Calu3 (cell line): ENCODE data around the gene ADGRV1. TPM values are rescaled to one million over a fixed set of nuclear protein-coding genes. Genes with fewer than 3 reads are reported as not detected.
"Not testable (repeated sequence)": the region's sequence is repeated elsewhere in the genome, so short reads cannot be mapped to it uniquely, and the experiment has no call there.

Experiments
- BruUV-seq: library from RNA; stranded (reverse); fragments of 400-500 nt; replicated peaks from 2 replicates; lab custom pipeline; 2021; lab: Mats Ljungman, UMichigan
- CTCF ChIA-PET: fragments of 300-600 bp; sonication (Branson Sonifier 250); formaldehyde crosslinking; loops from one replicate; lab custom pipeline; 2022; ENCODE audit warnings: antibody characterized with exemption; lab: Charles Lee
- DNase-seq: peaks from one replicate; pipeline ENCODE4 v3.0.0; 2022
- H3K27ac Mint-ChIP-seq: one replicate; pipeline ENCODE4 v1.8.0; 2022; ENCODE audit warnings: mixed read lengths; ENCODE audit not compliant: unreplicated experiment
- H3K27me3 Mint-ChIP-seq: one replicate; pipeline ENCODE4 v1.8.0; 2022; ENCODE audit warnings: mixed read lengths; ENCODE audit not compliant: unreplicated experiment
- H3K36me3 Mint-ChIP-seq: one replicate; pipeline ENCODE4 v1.8.0; 2022; ENCODE audit warnings: mild to moderate bottlenecking, moderate library complexity, mixed read lengths; ENCODE audit not compliant: insufficient read depth, unreplicated experiment
- H3K4me1 Mint-ChIP-seq: one replicate; pipeline ENCODE4 v1.8.0; 2022; ENCODE audit warnings: mild to moderate bottlenecking, low read depth, mixed read lengths; ENCODE audit not compliant: unreplicated experiment
- H3K4me3 Mint-ChIP-seq: one replicate; pipeline ENCODE4 v1.8.0; 2022; ENCODE audit warnings: mild to moderate bottlenecking, low read depth, moderate library complexity, mixed read lengths; ENCODE audit not compliant: unreplicated experiment
- H3K9me3 Mint-ChIP-seq: one replicate; pipeline ENCODE4 v1.8.0; 2022; ENCODE audit warnings: low read depth, mixed read lengths; ENCODE audit not compliant: unreplicated experiment
- intact Hi-C: fragments of 100-400 bp; cut with micrococcal nuclease; formaldehyde crosslinking; loops from one replicate; pipeline ENCODE4 v1.10.0; 2022; ENCODE audit not compliant: unreplicated experiment
- total RNA-seq: library from RNA; stranded (reverse); gene quantifications from 2 replicates; pipeline ENCODE4 v1.2.3, GENCODE V29; 2022
- TF ChIP-seq, protein P1 (sequence below): fragments of 200-600 bp; IDR thresholded peaks from one replicate; pipeline ENCODE4 v1.8.0; 2022; ENCODE audit warnings: antibody characterized with exemption; ENCODE audit not compliant: unreplicated experiment

The ADGRV1 gene
- total RNA-seq, 1 experiment from 2014 or later = 1.8 TPM

DNA sequence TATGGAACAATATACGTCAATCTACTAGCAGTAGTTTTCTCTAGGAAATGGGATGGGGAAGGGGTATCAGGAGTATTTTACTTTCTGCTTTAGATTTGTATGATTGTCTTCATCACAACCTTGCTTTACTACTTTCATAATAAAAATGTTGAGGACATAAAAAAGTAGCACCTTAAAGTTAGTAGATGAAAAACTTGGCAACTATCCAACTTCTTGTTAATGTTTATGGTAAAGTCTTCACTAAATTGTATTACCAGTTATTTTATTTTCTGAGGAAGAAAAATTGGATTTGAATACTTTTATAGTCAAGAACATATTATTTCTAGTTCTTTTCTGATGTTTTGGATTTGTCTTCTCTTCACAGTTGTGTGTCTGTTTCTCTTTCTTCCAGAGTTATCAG, 452.4 kb downstream of the ADGRV1 start:
- H3K36me3 Mint-ChIP-seq = no peaks in the 10 kb centered on the region
- CTCF ChIA-PET = interaction anchor here (0.6 kb wide), 1 partner anchor 353 kb away, joined by 4 read pairs; no protein-coding TSS in a partner anchor
- no TSS peak for BruUV-seq
- peaks cover 8% of the 10 kb centered on the region for H3K9me3 Mint-ChIP-seq
- peaks cover 13% of the 10 kb centered on the region for H3K4me1 Mint-ChIP-seq
- intact Hi-C loops = no loop called here
- no peak overlapping the region for H3K4me3 Mint-ChIP-seq
- TF ChIP-seq, protein P1, sequence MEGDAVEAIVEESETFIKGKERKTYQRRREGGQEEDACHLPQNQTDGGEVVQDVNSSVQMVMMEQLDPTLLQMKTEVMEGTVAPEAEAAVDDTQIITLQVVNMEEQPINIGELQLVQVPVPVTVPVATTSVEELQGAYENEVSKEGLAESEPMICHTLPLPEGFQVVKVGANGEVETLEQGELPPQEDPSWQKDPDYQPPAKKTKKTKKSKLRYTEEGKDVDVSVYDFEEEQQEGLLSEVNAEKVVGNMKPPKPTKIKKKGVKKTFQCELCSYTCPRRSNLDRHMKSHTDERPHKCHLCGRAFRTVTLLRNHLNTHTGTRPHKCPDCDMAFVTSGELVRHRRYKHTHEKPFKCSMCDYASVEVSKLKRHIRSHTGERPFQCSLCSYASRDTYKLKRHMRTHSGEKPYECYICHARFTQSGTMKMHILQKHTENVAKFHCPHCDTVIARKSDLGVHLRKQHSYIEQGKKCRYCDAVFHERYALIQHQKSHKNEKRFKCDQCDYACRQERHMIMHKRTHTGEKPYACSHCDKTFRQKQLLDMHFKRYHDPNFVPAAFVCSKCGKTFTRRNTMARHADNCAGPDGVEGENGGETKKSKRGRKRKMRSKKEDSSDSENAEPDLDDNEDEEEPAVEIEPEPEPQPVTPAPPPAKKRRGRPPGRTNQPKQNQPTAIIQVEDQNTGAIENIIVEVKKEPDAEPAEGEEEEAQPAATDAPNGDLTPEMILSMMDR = no peak
- no peak overlapping the region for H3K27ac Mint-ChIP-seq
- no peak for DNase-seq
- H3K27me3 Mint-ChIP-seq = no peaks in the 10 kb centered on the region

DNA sequence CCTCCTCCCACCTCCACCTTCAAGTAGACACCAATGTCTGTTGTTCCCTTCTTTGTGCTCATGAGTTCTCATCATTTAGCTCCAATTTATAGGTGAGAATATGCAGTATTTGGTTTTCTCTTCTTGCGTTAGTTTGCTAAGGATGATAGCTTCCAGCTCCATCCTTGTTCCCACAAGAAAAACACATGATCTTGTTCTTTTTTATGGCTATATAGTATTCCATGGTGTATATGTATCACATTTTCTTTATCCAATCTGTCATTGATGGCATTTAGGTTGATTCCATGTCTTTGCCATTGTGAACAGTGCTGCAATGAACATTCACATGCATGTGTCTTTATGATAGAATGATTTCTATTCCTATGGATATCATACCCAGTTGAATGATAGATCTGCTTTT, 454.3 kb downstream of the ADGRV1 start:
- CTCF ChIA-PET, intact Hi-C loops, DNase-seq, H3K4me1 Mint-ChIP-seq, H3K9me3 Mint-ChIP-seq, H3K27ac Mint-ChIP-seq, H3K4me3 Mint-ChIP-seq, BruUV-seq, H3K36me3 Mint-ChIP-seq, H3K27me3 Mint-ChIP-seq: not testable (repeated sequence)

DNA sequence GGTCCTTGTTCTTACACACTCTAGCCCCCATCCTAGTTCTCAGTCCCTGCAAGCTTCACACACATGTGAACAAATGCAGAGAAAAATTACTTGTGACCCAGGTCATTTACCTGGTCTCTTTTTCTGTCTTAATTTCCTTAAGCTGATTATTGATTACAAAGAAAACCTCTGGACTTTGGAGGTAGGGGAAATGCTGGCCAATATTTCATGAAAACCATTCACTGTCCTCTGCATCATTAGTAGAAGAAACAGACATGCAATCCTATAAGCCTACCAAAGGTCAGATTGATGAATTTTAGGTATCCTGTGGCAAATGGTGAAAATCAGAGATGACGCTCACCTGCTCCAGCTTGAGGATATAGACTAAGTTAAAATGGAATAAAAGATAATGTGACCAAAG, 457.7 kb downstream of the ADGRV1 start:
- no peak overlapping the region for H3K4me3 Mint-ChIP-seq
- no peak for DNase-seq
- peaks cover 8% of the 10 kb centered on the region for H3K9me3 Mint-ChIP-seq
- BruUV-seq = no TSS peak
- H3K27ac Mint-ChIP-seq = no peak overlapping the region
- TF ChIP-seq, protein P1 = no peak
- H3K4me1 Mint-ChIP-seq = no peaks in the 10 kb centered on the region
- H3K27me3 Mint-ChIP-seq = no peaks in the 10 kb centered on the region
- intact Hi-C loops = no loop called here
- CTCF ChIA-PET = no interaction called here
- no peaks in the 10 kb centered on the region for H3K36me3 Mint-ChIP-seq

DNA sequence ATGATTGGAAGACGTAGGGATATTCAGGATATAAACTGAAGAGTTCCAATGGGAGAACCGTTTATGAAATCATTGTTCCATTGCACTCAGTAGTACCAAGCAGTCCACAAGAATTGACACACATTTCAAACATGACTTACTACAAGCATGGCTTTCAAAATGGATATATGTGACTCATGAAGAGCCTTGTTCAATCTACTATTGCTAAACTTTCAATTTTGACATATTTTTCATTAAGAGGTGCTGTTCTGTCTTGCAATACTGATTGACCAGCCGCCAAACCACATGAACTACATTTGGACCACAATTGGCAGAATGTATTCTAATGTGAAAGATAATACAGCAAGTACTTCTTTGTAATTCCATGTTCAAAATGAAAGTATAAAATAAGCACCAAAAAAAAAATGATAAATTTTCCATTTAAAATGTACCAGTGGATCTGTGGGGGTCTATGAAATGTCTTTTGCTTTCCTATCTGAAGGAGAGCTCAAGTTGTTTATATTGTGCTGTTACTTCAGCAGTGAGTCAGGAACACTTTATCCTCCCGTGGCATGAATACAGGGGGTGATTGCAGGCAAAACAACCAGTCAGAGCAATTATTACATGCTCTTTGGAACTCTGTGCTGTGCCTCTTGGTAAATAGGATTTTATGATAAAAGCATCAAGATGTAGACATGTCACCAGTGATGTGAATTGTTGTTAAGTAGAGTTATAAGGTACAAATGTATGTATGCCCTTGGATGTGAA, 458.5 kb downstream of the ADGRV1 start:
- CTCF ChIA-PET = no interaction called here
- Mint-ChIP-seq H3K4me3 (no peak overlapping the region), H3K27ac (no peak overlapping the region), H3K9me3 (peaks cover 8% of the 10 kb centered on the region), H3K4me1 (no peaks in the 10 kb centered on the region), H3K36me3 (no peaks in the 10 kb centered on the region), H3K27me3 (no peaks in the 10 kb centered on the region)
- intact Hi-C loops = no loop called here
- TF ChIP-seq, protein P1 = no peak
- BruUV-seq = no TSS peak
- DNase-seq = no peak

DNA sequence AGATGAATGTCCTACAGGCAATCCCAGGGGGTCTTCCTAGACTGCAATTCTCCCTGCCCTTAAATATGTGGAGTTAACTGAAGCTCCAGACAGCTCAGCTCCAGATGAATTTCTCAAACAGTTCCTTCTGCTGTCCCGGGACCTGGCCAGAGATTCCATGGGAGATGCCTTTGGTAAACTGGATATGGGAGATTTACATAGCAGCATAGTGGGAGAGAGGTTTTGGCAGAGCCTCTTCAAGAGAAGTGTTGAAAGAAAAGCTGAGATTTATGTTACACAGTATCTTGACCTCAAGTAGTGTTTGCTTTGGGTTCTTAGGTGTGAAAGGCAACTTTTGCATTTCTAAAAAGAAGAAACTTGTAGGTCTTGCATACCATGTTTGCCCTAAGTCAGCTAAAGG, 459.6 kb downstream of the ADGRV1 start:
- DNase-seq = no peak
- no TSS peak for BruUV-seq
- Mint-ChIP-seq H3K4me3 (no peak overlapping the region), H3K9me3 (peaks cover 8% of the 10 kb centered on the region), H3K27ac (no peak overlapping the region), H3K36me3 (no peaks in the 10 kb centered on the region), H3K27me3 (no peaks in the 10 kb centered on the region), H3K4me1 (no peaks in the 10 kb centered on the region)
- intact Hi-C loops = no loop called here
- TF ChIP-seq, protein P1 = no peak
- CTCF ChIA-PET = no interaction called here
